Left cardiac atrium (tissue), 4 donors: ENCODE results near the gene ADAMTS17. TPM values are rescaled to one million over a fixed set of nuclear protein-coding genes. Genes with fewer than 3 reads are reported as not detected.
A peak's percentile ranks its signal among the peaks of the same experiment; 100 is the strongest.
"Not testable (repeated sequence)": the region's sequence is repeated elsewhere in the genome, so short reads cannot be mapped to it uniquely, and the experiment has no call there.

Experiments
- ATAC-seq, 2 donors: fragments of 200-7000 bp; cut with Tn5 transposase; one replicate each; pipeline ENCODE4 v1.9.1; 2020; ENCODE audit warnings: mild to moderate bottlenecking in 2 of 2, moderate library complexity in 2 of 2
- DNase-seq: peaks from one replicate; pipeline ENCODE4 v3.0.0-alpha.2; 2020
- intact Hi-C, 2 donors: fragments of 100-400 bp; cut with DNase I; formaldehyde crosslinking; loops; one replicate each; pipeline versions ENCODE4 v1.14.1 to v1.15.1; 2022 to 2023
- total RNA-seq, 2 donors: library from RNA; stranded (reverse); fragmentation: NEBNext Ultra II Directional; extraction: Animal tissue kit (Norgen Biotek cat#: 25700); gene quantifications; one replicate each; pipeline ENCODE4 v1.2.1, GENCODE V29; 2021
- donor health status: DM: no; HTN: yes; CAD: no.
- donor health status: DM: no; HTN: yes; CAD: no; lungs with severe emphysema.
- donor health status: DM: yes; HTN: yes; CAD: no.
- donor health status: Dilated cardiomyopathy.

ADAMTS17 gene
- total RNA-seq, 2 donors from 2014 or later: 3.2 to 6.3 TPM

DNA sequence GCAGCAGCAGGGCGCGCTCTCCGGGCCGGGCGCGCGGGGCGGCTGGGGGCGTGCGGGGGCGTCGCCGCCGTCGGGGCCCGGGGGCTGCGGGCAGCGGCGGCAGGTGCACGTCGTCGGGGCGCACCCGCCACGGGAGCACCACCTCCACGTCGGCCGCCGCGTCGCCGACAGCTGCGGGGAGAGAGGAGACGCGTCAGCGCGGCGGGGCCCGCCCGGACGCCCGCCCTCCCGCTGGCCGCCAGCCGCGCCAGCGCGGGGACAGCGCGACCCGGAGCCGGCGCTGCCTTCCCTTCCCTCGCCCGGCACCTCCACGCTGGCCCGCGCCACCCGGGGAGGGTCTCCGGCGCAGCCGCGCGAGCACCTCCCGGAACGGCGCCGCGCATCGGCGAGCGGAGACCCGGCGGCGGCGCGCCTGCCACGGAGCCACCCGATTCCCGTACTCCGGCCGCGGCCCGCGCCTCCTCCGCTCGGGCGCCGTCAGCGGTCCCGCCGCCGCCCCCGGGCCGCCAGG is 481 bp downstream of the ADAMTS17 start:
- intact Hi-C loops: loop anchor here in 1 of 2 donors (2.0 to 10.0 kb wide), 2 partner anchors 412 to 664 kb away; no protein-coding TSS in a partner anchor
- DNase-seq (no peak), ATAC-seq (peak; percentile 9 to 28)

DNA sequence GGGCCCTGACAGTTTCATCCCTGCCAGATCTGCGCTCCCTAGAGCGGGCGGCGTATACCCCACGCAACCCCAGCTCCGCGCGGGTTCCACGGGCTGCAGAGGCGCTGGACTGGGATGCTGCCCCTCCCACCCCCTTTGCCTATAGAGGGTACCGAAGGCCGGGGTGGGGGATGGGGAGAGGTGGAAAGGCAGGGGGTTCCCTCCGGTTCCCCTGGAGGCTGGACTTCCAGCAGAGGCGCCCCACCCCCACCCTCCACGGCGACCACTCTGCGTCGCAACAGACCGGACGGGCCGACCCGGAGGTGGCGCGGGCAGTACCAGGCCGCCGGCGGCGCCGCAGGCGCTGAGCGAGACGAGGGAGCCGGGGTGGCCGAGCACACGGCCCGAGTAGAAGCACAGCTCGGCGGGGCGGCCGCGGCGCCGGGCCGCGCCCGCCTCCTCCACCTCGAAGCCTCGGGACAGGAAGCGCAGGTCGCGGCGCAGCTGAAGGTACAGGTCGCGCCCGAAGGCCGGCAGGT is 995 bp downstream of the ADAMTS17 start:
- ATAC-seq: no peak
- intact Hi-C loops: loop anchor here in 1 of 2 donors (2.0 to 10.0 kb wide), 2 partner anchors 412 to 664 kb away; no protein-coding TSS in a partner anchor
- DNase-seq: no peak

- ATAC-seq: no peak
- intact Hi-C loops: loop anchor here (2.0 to 10.0 kb wide), 6 partner anchors 133 to 665 kb away; no protein-coding TSS in a partner anchor
- no peak for DNase-seq
Observed at GRCh38 chr15:100339999-100340398, 1.8 kb downstream of the ADAMTS17 start.

GRCh38 chr15:100339451-100339850 is 2.3 kb downstream of the ADAMTS17 start:
- not testable (repeated sequence) for ATAC-seq, DNase-seq
- intact Hi-C loops: loop anchor here (5.0 to 10.0 kb wide), 4 partner anchors 132 to 385 kb away; no protein-coding TSS in a partner anchor

DNA sequence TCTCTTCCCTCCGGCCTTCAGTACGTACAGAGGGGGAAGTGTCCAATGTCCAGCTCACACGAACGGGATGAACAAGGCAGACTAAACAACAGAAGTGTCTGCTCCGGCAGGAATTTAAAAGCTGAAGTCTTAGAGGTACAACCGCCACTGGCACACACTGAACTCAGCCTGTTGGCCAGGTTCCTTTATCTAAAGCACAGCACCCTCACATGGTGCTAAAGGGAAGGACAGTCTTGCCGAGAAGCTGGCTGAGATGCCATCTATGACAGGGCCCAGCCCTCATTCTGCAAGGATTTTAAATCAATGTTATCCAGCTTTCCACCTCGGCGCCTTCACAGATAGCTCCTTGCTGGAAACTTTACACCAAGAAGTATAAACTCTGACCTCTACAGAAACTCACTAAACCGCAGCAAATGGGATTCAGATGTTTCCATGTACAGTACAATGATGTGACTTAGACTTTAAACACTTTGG is 2.8 kb downstream of the ADAMTS17 start:
- DNase-seq (peak; percentile 62), ATAC-seq (peak; percentile 41 to 50)
- intact Hi-C loops: loop anchor here (5.0 to 10.0 kb wide), 4 partner anchors 132 to 384 kb away; no protein-coding TSS in a partner anchor

- intact Hi-C loops: loop anchor here (5.0 to 10.0 kb wide), 4 partner anchors 131 to 383 kb away; no protein-coding TSS in a partner anchor
- DNase-seq (no peak), ATAC-seq (no peak)
Observed at GRCh38 chr15:100338247-100338646, 3.5 kb downstream of the ADAMTS17 start.

- DNase-seq (no peak), ATAC-seq (no peak)
- intact Hi-C loops: loop anchor here (5.0 to 10.0 kb wide), 4 partner anchors 130 to 383 kb away; no protein-coding TSS in a partner anchor
Observed at GRCh38 chr15:100337096-100338044, 4.4 kb downstream of the ADAMTS17 start.

DNA sequence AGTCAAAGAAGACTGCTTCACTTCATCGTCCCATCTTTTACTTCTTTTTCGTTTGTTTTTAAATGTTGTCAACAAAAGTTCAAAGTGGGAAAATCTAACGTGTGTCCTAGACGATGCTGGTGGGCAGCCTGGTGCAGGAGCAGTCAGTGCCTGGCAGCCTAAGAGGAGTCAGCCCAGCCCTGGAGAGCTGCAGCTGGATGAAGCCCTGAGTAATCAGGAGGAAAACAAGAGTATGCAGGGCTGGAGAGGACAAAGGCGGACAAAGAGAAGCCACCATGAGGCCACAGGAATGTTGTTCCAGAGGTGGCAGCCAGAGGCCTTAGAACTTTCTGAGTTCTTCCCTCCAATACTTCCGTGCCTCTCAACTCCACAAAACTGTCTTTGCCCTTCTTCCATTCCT is 5.7 kb downstream of the ADAMTS17 start:
- ATAC-seq (peak in 1 of 2 donors; percentile 9), DNase-seq (no peak)
- intact Hi-C loops: loop anchor here (5.0 to 10.0 kb wide), 4 partner anchors 129 to 381 kb away; no protein-coding TSS in a partner anchor

DNA sequence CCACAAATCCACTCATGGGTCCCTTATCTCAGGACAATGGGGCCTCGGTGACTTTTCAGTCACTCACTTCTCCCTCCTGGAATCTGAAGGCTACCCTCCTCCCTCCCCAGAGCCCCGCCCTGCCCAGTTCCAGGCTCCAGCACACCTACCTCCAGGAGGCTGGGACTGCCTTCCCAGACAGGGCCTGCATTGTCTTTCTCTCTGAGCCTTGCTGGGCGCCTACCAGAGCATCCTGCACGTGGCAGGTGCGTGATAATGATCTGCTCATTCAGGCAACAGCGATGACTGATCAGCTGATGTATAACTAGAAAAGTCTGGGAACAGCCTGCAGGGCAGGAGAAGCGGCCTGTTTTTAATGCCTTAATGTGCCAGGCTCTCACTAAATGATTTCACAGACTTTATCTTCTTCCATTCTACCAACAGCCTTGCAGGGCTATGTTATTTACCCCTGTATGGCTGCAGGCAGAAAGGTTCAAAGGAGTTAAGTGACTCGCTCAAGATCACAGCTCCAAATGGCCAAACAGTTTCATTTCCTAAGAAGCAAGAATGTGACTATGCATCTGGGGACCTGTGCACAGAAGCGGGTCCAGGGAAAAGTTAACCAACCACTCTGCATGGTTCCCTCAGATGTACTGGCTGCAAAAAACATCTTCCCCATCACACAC is 6.3 kb downstream of the ADAMTS17 start:
- no peak for DNase-seq
- ATAC-seq: no peak
- intact Hi-C loops: loop anchor here (5.0 to 10.0 kb wide), 4 partner anchors 128 to 381 kb away; no protein-coding TSS in a partner anchor

DNA sequence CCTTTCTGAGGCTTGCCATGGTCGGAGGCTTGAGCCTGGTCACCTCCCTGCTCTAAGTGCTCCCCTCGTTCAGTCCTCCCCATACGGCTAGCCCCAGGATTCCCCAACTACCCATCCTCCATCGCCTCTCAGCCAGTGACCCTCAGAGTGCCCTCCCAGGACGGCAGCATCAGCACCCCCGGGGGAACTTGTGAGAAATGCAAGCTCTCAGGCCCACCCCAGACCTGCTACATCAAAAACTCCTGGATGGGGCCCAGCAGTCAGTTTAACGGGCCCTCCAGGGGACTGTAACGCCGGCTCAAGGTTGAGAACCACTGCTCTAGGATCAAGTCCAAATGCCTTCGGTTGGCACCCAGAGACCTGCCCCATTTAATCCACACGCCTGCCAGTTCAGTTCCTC is 6.9 kb downstream of the ADAMTS17 start:
- intact Hi-C loops: loop anchor here (5.0 to 10.0 kb wide), 4 partner anchors 128 to 380 kb away; no protein-coding TSS in a partner anchor
- no peak for DNase-seq
- no peak for ATAC-seq

DNA sequence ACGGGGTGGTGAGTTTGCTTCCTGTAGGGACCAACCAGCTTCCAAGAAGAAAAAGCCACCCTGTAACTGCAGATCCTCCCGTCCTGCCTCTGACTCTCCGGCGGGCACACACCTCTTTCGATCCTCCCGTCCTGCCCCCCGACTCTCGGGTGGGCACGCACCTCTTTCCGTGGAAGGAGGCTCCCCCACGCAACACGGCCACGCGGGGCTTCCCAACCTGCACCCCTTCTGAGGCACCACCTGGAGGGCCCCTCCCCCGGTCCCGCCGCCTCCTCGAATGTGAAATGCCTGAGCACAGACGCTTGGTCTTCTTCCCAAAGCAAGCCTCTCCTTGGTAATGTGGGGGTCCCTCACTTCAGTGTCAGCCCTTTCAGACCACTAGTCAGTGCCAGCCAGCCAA is 7.3 kb downstream of the ADAMTS17 start:
- DNase-seq (no peak), ATAC-seq (no peak)
- intact Hi-C loops: loop anchor here (10.0 kb wide), 2 partner anchors 220 to 380 kb away; no protein-coding TSS in a partner anchor

DNA sequence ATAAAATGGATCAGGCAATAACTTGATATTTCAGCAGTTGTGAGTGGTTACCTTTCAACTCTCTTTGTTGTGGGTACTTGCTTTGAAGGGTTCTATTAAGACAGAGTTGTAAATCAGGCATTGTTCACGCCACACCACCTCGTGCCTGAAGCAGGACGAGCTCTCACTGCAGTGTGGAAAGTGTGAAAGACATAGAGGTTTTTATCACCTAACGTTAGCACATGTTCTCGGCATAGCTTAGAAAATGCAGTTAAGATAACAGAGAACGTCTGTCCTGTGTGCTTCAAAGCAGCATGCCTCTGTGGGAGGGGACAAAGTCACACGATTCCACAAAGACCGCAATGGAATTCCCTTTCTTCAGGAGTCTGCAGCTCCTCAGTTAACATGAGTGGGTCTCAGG is 7.8 kb downstream of the ADAMTS17 start:
- DNase-seq (no peak), ATAC-seq (no peak)
- intact Hi-C loops: loop anchor here (10.0 kb wide), 2 partner anchors 219 to 379 kb away; no protein-coding TSS in a partner anchor

DNA sequence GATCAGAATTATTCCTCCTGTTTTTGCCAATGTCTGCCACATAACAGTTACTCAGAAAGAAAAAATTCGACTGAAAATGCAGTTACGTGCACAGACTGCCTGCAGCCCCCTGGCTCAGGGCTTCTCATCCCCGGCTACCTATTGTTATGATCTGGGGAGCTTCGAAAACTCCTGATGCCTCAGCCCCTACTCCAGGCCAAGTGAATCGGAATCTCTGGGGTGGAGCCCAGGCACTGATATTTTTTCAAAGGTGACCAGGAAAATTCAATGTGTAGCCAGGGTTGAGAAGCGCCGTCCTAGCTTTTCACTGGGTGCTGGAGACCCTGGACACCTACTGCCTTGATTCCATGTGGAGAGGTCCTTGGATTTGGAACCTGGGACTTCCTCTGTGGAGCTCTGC is 8.5 kb downstream of the ADAMTS17 start:
- intact Hi-C loops: loop anchor here (10.0 kb wide), 2 partner anchors 218 to 378 kb away; no protein-coding TSS in a partner anchor
- no peak for DNase-seq
- ATAC-seq: no peak

DNA sequence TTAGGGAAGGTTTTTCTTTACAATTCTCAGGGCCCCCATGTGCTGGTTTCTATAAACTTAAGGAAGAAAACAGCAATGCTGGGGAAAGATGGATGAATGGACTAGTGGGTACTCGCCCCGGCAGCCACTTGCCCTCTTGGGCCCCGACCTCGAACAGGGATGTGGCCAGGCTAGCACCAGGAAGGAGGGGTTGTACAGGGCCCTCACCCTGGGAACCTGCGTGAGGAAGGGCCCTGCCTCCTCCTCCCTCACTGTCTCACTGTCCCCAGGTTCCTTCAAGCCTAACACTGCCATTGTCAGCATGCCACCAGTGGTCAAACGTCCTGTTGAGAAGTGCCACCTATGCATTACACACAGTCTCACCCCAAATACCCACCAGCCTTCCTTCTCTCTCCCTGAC is 9.1 kb downstream of the ADAMTS17 start:
- intact Hi-C loops: loop anchor here (10.0 kb wide), 2 partner anchors 218 to 378 kb away; no protein-coding TSS in a partner anchor
- DNase-seq: no peak
- no peak for ATAC-seq

- intact Hi-C loops: loop anchor here (10.0 kb wide), 2 partner anchors 217 to 377 kb away; no protein-coding TSS in a partner anchor
- DNase-seq (no peak), ATAC-seq (no peak)
Observed at GRCh38 chr15:100332231-100332630, 9.5 kb downstream of the ADAMTS17 start.

GRCh38 chr15:100330629-100331215 is 11.1 kb downstream of the ADAMTS17 start:
- intact Hi-C loops: loop anchor here (10.0 kb wide), 2 partner anchors 216 to 376 kb away; no protein-coding TSS in a partner anchor
- peak in 1 of 2 donors; percentile 61 for ATAC-seq
- no peak for DNase-seq

GRCh38 chr15:100330221-100330620 is 11.6 kb downstream of the ADAMTS17 start:
- intact Hi-C loops: loop anchor here (10.0 kb wide), 2 partner anchors 215 to 375 kb away; no protein-coding TSS in a partner anchor
- DNase-seq (no peak), ATAC-seq (no peak)

GRCh38 chr15:100328796-100329195 is 13.0 kb downstream of the ADAMTS17 start:
- intact Hi-C loops: no loop called here
- DNase-seq (no peak), ATAC-seq (no peak)
